CD14-positive monocyte (primary cell): ENCODE measurements around the gene C20orf204. TPM values are rescaled to one million over a fixed set of nuclear protein-coding genes. Genes with fewer than 3 reads are reported as not detected.

Source experiments
- DNase-seq, 3 donors: peaks; one replicate each; pipeline ENCODE4 v3.0.0-alpha.2; 2011 to 2022
- H2AFZ ChIP-seq: 2 replicates; pipeline ENCODE4 v1.6.0; 2012; ENCODE audit warnings: mild to moderate bottlenecking, low read depth, low read length, inconsistent platforms; ENCODE audit not compliant: insufficient read depth, poor library complexity, severe bottlenecking
- H3K27ac ChIP-seq, 2 donors: 1 replicate in 1 of 2; 2 replicates in 1 of 2; pipeline ENCODE4 v1.5.1; 2012 to 2013; ENCODE audit warnings: low read length in 2 of 2, control low read depth in 1 of 2, inconsistent platforms in 1 of 2, low read depth in 1 of 2, mild to moderate bottlenecking in 1 of 2
- H3K27me3 ChIP-seq, 2 donors: one replicate each; pipeline versions ENCODE4 v1.6.0 to v1.6.1; 2011 to 2013; ENCODE audit warnings: low read length in 2 of 2; ENCODE audit not compliant: control insufficient read depth in 2 of 2, insufficient read depth in 2 of 2
- H3K36me3 ChIP-seq, 2 donors: replicated peaks in 1 of 2; 1 replicate in 1 of 2; 2 replicates in 1 of 2; pipeline versions ENCODE4 v1.5.1 to v1.6.1; 2012 to 2013; ENCODE audit warnings: low read length in 2 of 2, control low read depth in 1 of 2, inconsistent platforms in 1 of 2, mild to moderate bottlenecking in 1 of 2; ENCODE audit not compliant: insufficient read depth in 2 of 2, control insufficient read depth in 1 of 2
- H3K4me1 ChIP-seq, 2 donors: 1 replicate in 1 of 2; 2 replicates in 1 of 2; pipeline versions ENCODE4 v1.5.1 to v1.6.1; 2012 to 2013; ENCODE audit warnings: low read length in 2 of 2, control low read depth in 1 of 2, inconsistent platforms in 1 of 2, mild to moderate bottlenecking in 1 of 2, moderate library complexity in 1 of 2; ENCODE audit not compliant: insufficient read depth in 2 of 2, control insufficient read depth in 1 of 2
- H3K4me2 ChIP-seq: replicated peaks from 2 replicates; pipeline ENCODE3; 2012; ENCODE audit warnings: low read length, moderate library complexity, mild to moderate bottlenecking; ENCODE audit not compliant: poor library complexity, severe bottlenecking; ENCODE audit errors: extremely low read depth
- H3K4me3 ChIP-seq, 3 experiments: fragments of 200-600 bp in 1 of 3; sonication (generic) in 1 of 3; replicated peaks in 1 of 3; 1 replicate in 2 of 3; 2 replicates in 1 of 3; pipeline ENCODE4 v1.5.1; 2011 to 2013; ENCODE audit warnings: low read length in 3 of 3, mild to moderate bottlenecking in 3 of 3, control low read depth in 2 of 3, low read depth in 2 of 3, inconsistent platforms in 1 of 3, moderate library complexity in 1 of 3
- H3K79me2 ChIP-seq: 2 replicates; pipeline ENCODE4 v1.6.0; 2012; ENCODE audit warnings: mild to moderate bottlenecking, control low read depth, inconsistent platforms, low read length, moderate library complexity; ENCODE audit not compliant: insufficient read depth
- H3K9ac ChIP-seq: 2 replicates; pipeline ENCODE4 v1.6.0; 2017; ENCODE audit warnings: low read length, mild to moderate bottlenecking; ENCODE audit not compliant: insufficient read depth, poor library complexity, severe bottlenecking
- H3K9me3 ChIP-seq, 2 donors: replicated peaks in 1 of 2; 1 replicate in 1 of 2; 2 replicates in 1 of 2; pipeline versions ENCODE4 v1.5.1 to v1.6.1; 2012 to 2013; ENCODE audit warnings: low read length in 2 of 2, control low read depth in 1 of 2; ENCODE audit not compliant: control insufficient read depth in 1 of 2, insufficient read depth in 1 of 2
- H4K20me1 ChIP-seq: 2 replicates; pipeline ENCODE4 v1.6.0; 2012; ENCODE audit warnings: mild to moderate bottlenecking, low read length, control low read depth, moderate library complexity; ENCODE audit not compliant: insufficient read depth
- H3K27ac Mint-ChIP-seq, 7 donors: one replicate each; pipeline ENCODE4 v1.8.0; 2020; ENCODE audit warnings: mild to moderate bottlenecking in 7 of 7, mixed read lengths in 7 of 7, moderate library complexity in 6 of 7, inconsistent platforms in 2 of 7
- H3K27me3 Mint-ChIP-seq, 3 donors: one replicate each; pipeline ENCODE4 v1.8.0; 2021 to 2022; ENCODE audit warnings: low read depth in 3 of 3, mild to moderate bottlenecking in 3 of 3, mixed read lengths in 3 of 3, moderate library complexity in 3 of 3, inconsistent platforms in 1 of 3
- H3K36me3 Mint-ChIP-seq, 2 donors: one replicate each; pipeline ENCODE4 v1.8.0; 2020; ENCODE audit warnings: mixed read lengths in 2 of 2, inconsistent platforms in 1 of 2, mild to moderate bottlenecking in 1 of 2
- H3K4me1 Mint-ChIP-seq: one replicate; pipeline ENCODE4 v1.8.0; 2020; ENCODE audit warnings: mild to moderate bottlenecking, mixed read lengths
- H3K4me3 Mint-ChIP-seq, 2 donors: one replicate each; pipeline ENCODE4 v1.8.0; 2020; ENCODE audit warnings: mild to moderate bottlenecking in 2 of 2, mixed read lengths in 2 of 2, moderate library complexity in 1 of 2
- H3K9me3 Mint-ChIP-seq, 7 donors: one replicate each; pipeline ENCODE4 v1.8.0; 2020 to 2022; ENCODE audit warnings: mixed read lengths in 7 of 7, mild to moderate bottlenecking in 6 of 7, moderate library complexity in 6 of 7, inconsistent platforms in 2 of 7
- CTCF ChIP-seq: fragments of 200-600 bp; IDR thresholded peaks from one replicate; pipeline ENCODE4 v1.8.0; 2022; ENCODE audit warnings: antibody characterized with exemption, mild to moderate bottlenecking
- WGBS: methylation state at CpG from one replicate; pipeline ENCODE4 v1.1.5; 2013; ENCODE audit warnings: missing lambda C conversion rate; ENCODE audit not compliant: insufficient coverage; 5-methylcytosine and 5-hydroxymethylcytosine counted together
- intact Hi-C, 2 donors: fragments of 100-400 bp; cut with micrococcal nuclease; formaldehyde crosslinking; loops; one replicate each; pipeline versions ENCODE4 v1.15.0 to v1.15.1; 2023
- polyA plus RNA-seq, 3 donors: library from polyadenylated mRNA; depleted of rRNA in 1 of 3; unstranded in 2 of 3; stranded (reverse) in 1 of 3; fragments of 300-500 nt in 2 of 3; fragments of >200 nt in 1 of 3; fragmentation: Illumina TruSeq in 2 of 3; gene quantifications; 1 replicate in 2 of 3; 2 replicates in 1 of 3; pipeline ENCODE4 v1.2.3, GENCODE V29; 2012 to 2021

C20orf204 gene
- polyA plus RNA-seq, 3 donors, result 0.20 TPM; not detected in 2

- peak within 1 kb of the TSS; percentile 88 for H3K9ac ChIP-seq
- H3K27ac ChIP-seq, result peak within 1 kb of the TSS; percentile 81 to 87
- H3K4me1 ChIP-seq, result peaks cover 54 to 77% of the 10 kb centered on the region in 2 donors
- Mint-ChIP-seq H3K4me3 (peak within 1 kb of the TSS; percentile 95 to 97), H3K27ac (peak within 1 kb of the TSS; percentile 89 to 95 (median 93)), H3K36me3 (peaks cover 17 to 27% of the 10 kb centered on the region in 2 donors), H3K4me1 (peaks cover 54% of the 10 kb centered on the region), H3K27me3 (peaks cover 7 to 10% (median 8%) of the 10 kb centered on the region in 3 donors), H3K9me3 (peaks cover 0 to 2% (median 0%) of the 10 kb centered on the region in 7 donors)
- TF ChIP-seq CTCF, result no peak
- intact Hi-C loops, result loop anchor here (1.0 to 5.0 kb wide), 4 partner anchors 16 to 173 kb away; partner anchors contain the start of gene TCEA2 (in 2 of the 2)
- peak; percentile 89 to 94 (median 91) for DNase-seq
- H2AFZ ChIP-seq, result peak within 1 kb of the TSS; percentile 69
- H3K4me3 ChIP-seq, result peak within 1 kb of the TSS; percentile 84 to 100 (median 88)
- H4K20me1 ChIP-seq, result peaks cover 88% of the 10 kb centered on the region
- under 1% methylated on average over 65 of the region's 73 CpGs for WGBS
- peak within 1 kb of the TSS; percentile 97 for H3K4me2 ChIP-seq
- peaks cover under 1 to 4% of the 10 kb centered on the region in 2 donors for H3K27me3 ChIP-seq
- H3K79me2 ChIP-seq, result peaks cover 77% of the 10 kb centered on the region
- no peaks in the 10 kb centered on the region for H3K9me3 ChIP-seq
- H3K36me3 ChIP-seq, result peaks cover 18 to 19% of the 10 kb centered on the region in 2 donors
These were observed 43.5 kb downstream of the C20orf204 start, which contains the start of gene RGS19 for GRCh38 chr20:64079273-64080012. Gene RGS19 (minus strand): TSS chr20:64079518. CDS start chr20:64076886, 2,632 bp downstream.

- peaks cover 55 to 75% of the 10 kb centered on the region in 2 donors for H3K4me1 ChIP-seq
- H3K4me1 Mint-ChIP-seq, result peaks cover 55% of the 10 kb centered on the region
These were observed 44.2 kb downstream of the C20orf204 start, which contains the start of gene OPRL1 for GRCh38 chr20:64080013-64080812. Gene OPRL1 (plus strand): TSS chr20:64080082. CDS start chr20:64092721, 12,639 bp downstream.

More at GRCh38 chr20:64080013-64080812, 44.2 kb downstream of the C20orf204 start, which contains the start of gene OPRL1:
- Histone ChIP-seq H3K27ac (peak within 1 kb of the TSS; percentile 81 to 87), H3K79me2 (peaks cover 69% of the 10 kb centered on the region), H4K20me1 (peaks cover 88% of the 10 kb centered on the region), H3K4me2 (peak within 1 kb of the TSS; percentile 97), H3K9ac (peak within 1 kb of the TSS; percentile 88), H3K9me3 (peaks cover 0 to 2% of the 10 kb centered on the region in 2 donors), H3K36me3 (peaks cover 11% of the 10 kb centered on the region in 2 donors), H3K27me3 (peaks cover 8 to 11% of the 10 kb centered on the region in 2 donors), H2AFZ (peak within 1 kb of the TSS; percentile 69), H3K4me3 (peak within 1 kb of the TSS; percentile 84 to 100 (median 88))
- peak in 2 of 3 donors; percentile 22 to 57 for DNase-seq
- Mint-ChIP-seq H3K27ac (peak within 1 kb of the TSS; percentile 89 to 95 (median 93)), H3K4me3 (peak within 1 kb of the TSS; percentile 95 to 97), H3K9me3 (peaks cover 0 to 4% (median 0%) of the 10 kb centered on the region in 7 donors), H3K27me3 (peaks cover 15 to 17% (median 15%) of the 10 kb centered on the region in 3 donors), H3K36me3 (peaks cover 12 to 19% of the 10 kb centered on the region in 2 donors)
- TF ChIP-seq CTCF, result no peak
- intact Hi-C loops, result loop anchor here (5.0 kb wide), 2 partner anchors 42 to 172 kb away; no protein-coding TSS in a partner anchor
- 2% methylated on average over 51 of the region's 62 CpGs for WGBS
